DOHH2 (cell line): ENCODE measurements around the gene LONP2.
"Not testable (repeated sequence)": the region's sequence is repeated elsewhere in the genome, so short reads cannot be mapped to it uniquely, and the experiment has no call there.

ENCODE experiments used
- EZH2phosphoT487 ChIP-seq: fragments of 200-600 bp; sonication (generic); IDR thresholded peaks from 2 replicates; pipeline ENCODE4 v1.6.1; 2017; ENCODE audit warnings: borderline replicate concordance, mild to moderate bottlenecking, antibody characterized with exemption, low read length, moderate library complexity, mixed read lengths
- TF ChIP-seq, protein P1 (sequence below): fragments of 200-600 bp; sonication (generic); IDR thresholded peaks from one replicate; pipeline ENCODE4 v1.5.1; 2014; ENCODE audit warnings: antibody characterized with exemption, mild to moderate bottlenecking, low read depth, low read length; ENCODE audit not compliant: poor library complexity, severe bottlenecking

DNA sequence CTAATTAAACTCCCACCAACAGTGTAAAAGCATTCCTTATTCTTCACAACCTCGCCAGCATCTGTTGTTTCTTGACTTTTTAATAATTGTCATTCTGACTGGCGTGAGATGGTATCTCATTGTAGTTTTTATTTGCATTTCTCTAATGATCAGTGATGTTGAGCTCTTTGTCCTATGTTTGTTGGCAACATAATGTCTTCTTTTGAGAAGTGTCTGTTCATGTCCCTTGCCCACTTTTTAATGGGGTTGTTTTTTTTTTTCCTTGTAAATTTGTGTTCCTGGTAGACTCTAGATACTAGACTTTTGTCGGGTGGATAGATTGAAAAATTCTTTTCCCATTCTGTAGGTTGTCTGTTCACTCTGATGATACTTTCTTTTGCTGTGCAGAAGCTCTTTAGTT, 69.8 kb downstream of the LONP2 start:
- TF ChIP-seq, protein P1, sequence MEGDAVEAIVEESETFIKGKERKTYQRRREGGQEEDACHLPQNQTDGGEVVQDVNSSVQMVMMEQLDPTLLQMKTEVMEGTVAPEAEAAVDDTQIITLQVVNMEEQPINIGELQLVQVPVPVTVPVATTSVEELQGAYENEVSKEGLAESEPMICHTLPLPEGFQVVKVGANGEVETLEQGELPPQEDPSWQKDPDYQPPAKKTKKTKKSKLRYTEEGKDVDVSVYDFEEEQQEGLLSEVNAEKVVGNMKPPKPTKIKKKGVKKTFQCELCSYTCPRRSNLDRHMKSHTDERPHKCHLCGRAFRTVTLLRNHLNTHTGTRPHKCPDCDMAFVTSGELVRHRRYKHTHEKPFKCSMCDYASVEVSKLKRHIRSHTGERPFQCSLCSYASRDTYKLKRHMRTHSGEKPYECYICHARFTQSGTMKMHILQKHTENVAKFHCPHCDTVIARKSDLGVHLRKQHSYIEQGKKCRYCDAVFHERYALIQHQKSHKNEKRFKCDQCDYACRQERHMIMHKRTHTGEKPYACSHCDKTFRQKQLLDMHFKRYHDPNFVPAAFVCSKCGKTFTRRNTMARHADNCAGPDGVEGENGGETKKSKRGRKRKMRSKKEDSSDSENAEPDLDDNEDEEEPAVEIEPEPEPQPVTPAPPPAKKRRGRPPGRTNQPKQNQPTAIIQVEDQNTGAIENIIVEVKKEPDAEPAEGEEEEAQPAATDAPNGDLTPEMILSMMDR, result not testable (repeated sequence)
- not testable (repeated sequence) for TF ChIP-seq EZH2phosphoT487
